Left lung (tissue), 10 donors: ENCODE measurements around the gene KLHL22. TPM values are rescaled to one million over a fixed set of nuclear protein-coding genes. Genes with fewer than 3 reads are reported as not detected.
A peak's percentile ranks its signal among the peaks of the same experiment; 100 is the strongest.
"Not testable (repeated sequence)": the region's sequence is repeated elsewhere in the genome, so short reads cannot be mapped to it uniquely, and the experiment has no call there.

Experiments used
- ATAC-seq: fragments of 200-7000 bp; cut with Tn5 transposase; one replicate; pipeline ENCODE4 v1.9.1; 2020; ENCODE audit warnings: moderate library complexity
- DNase-seq, 4 donors: peaks; one replicate each; pipeline ENCODE4 v3.0.0-alpha.2; 2013 to 2020
- H3K27ac ChIP-seq, 2 donors: fragments of 200-600 bp; sonication (generic) in 1 of 2; one replicate each; pipeline versions ENCODE4 v1.5.0 to v1.8.0; 2020 to 2021
- H3K27me3 ChIP-seq, 2 donors: fragments of 200-600 bp; sonication (generic) in 1 of 2; one replicate each; pipeline versions ENCODE4 v1.5.0 to v1.8.0; 2020 to 2021
- H3K36me3 ChIP-seq, 2 donors: fragments of 200-600 bp; sonication (generic) in 1 of 2; one replicate each; pipeline versions ENCODE4 v1.5.0 to v1.8.0; 2020 to 2021
- H3K4me1 ChIP-seq, 2 donors: fragments of 200-600 bp; one replicate each; pipeline ENCODE4 v1.8.0; 2021
- H3K4me3 ChIP-seq, 2 donors: fragments of 200-600 bp; sonication (generic) in 1 of 2; one replicate each; pipeline versions ENCODE4 v1.5.0 to v1.8.0; 2020 to 2021; ENCODE audit warnings: mild to moderate bottlenecking in 1 of 2
- H3K9me3 ChIP-seq, 2 donors: fragments of 200-600 bp; sonication (generic) in 1 of 2; one replicate each; pipeline versions ENCODE4 v1.5.0 to v1.8.0; 2020 to 2021
- intact Hi-C, 2 donors: fragments of 100-400 bp; cut with DNase I; formaldehyde crosslinking; loops; one replicate each; pipeline versions ENCODE4 v1.11.2 to v1.14.2; 2022
- polyA plus RNA-seq, 6 donors: library from polyadenylated mRNA; unstranded; fragments of 120-200 nt; gene quantifications; one replicate each; pipeline ENCODE4 v1.2.1, GENCODE V29; 2013; ENCODE audit not compliant: insufficient read length in 6 of 6
- total RNA-seq, 2 donors: library from RNA; stranded (reverse); fragmentation: NEBNext Ultra II Directional; extraction: Animal tissue kit (Norgen Biotek cat#: 25700); gene quantifications; one replicate each; pipeline ENCODE4 v1.2.1, GENCODE V29; 2021
- TF ChIP-seq, protein P1 (sequence below), 2 donors: fragments of 200-600 bp; sonication (generic) in 1 of 2; IDR thresholded peaks; one replicate each; pipeline versions ENCODE4 v1.5.0 to v1.8.0; 2021; ENCODE audit warnings: antibody characterized with exemption in 2 of 2
- donor health status: DM: no; HTN: yes; CAD: no.
- donor health status: DM: no; HTN: no; CAD: no.

Gene KLHL22
- total and polyA plus RNA-seq, 8 donors = 22.0 to 38.6 (median 34.1) TPM

- intact Hi-C loops = no loop called here
- Histone ChIP-seq H3K27ac (peak overlapping the region; percentile 94 to 95), H3K4me1 (peaks cover 31 to 42% of the 10 kb centered on the region in 2 donors), H3K4me3 (peak overlapping the region; percentile 75 to 95), H3K36me3 (peaks cover 0 to 5% of the 10 kb centered on the region in 2 donors), H3K27me3 (no peaks in the 10 kb centered on the region), H3K9me3 (no peaks in the 10 kb centered on the region)
- TF ChIP-seq, protein P1, sequence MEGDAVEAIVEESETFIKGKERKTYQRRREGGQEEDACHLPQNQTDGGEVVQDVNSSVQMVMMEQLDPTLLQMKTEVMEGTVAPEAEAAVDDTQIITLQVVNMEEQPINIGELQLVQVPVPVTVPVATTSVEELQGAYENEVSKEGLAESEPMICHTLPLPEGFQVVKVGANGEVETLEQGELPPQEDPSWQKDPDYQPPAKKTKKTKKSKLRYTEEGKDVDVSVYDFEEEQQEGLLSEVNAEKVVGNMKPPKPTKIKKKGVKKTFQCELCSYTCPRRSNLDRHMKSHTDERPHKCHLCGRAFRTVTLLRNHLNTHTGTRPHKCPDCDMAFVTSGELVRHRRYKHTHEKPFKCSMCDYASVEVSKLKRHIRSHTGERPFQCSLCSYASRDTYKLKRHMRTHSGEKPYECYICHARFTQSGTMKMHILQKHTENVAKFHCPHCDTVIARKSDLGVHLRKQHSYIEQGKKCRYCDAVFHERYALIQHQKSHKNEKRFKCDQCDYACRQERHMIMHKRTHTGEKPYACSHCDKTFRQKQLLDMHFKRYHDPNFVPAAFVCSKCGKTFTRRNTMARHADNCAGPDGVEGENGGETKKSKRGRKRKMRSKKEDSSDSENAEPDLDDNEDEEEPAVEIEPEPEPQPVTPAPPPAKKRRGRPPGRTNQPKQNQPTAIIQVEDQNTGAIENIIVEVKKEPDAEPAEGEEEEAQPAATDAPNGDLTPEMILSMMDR (IDR thresholded peaks at IDR 0.05) = no peak
- no peak for DNase-seq
- no peak for ATAC-seq
These were observed 11.1 kb upstream of the KLHL22 start for GRCh38 chr22:20506543-20507252.

GRCh38 chr22:20504293-20504922 is 8.8 kb upstream of the KLHL22 start:
- Histone ChIP-seq H3K36me3 (peaks cover 0 to 15% of the 10 kb centered on the region in 2 donors), H3K4me1 (peaks cover 11 to 19% of the 10 kb centered on the region in 2 donors)
- ATAC-seq, H3K27me3 ChIP-seq, H3K27ac ChIP-seq, intact Hi-C loops, H3K4me3 ChIP-seq, DNase-seq, H3K9me3 ChIP-seq: not testable (repeated sequence)

GRCh38 chr22:20503816-20504215 is 8.2 kb upstream of the KLHL22 start:
- TF ChIP-seq, protein P1 (IDR thresholded peaks at IDR 0.05) = no peak
- Histone ChIP-seq H3K27me3 (no peaks in the 10 kb centered on the region), H3K4me1 (peaks cover 6 to 15% of the 10 kb centered on the region in 2 donors), H3K9me3 (no peaks in the 10 kb centered on the region), H3K36me3 (peaks cover 0 to 15% of the 10 kb centered on the region in 2 donors), H3K27ac (no peak overlapping the region), H3K4me3 (no peak overlapping the region)
- DNase-seq (no peak), ATAC-seq (no peak)
- intact Hi-C loops = no loop called here

DNA sequence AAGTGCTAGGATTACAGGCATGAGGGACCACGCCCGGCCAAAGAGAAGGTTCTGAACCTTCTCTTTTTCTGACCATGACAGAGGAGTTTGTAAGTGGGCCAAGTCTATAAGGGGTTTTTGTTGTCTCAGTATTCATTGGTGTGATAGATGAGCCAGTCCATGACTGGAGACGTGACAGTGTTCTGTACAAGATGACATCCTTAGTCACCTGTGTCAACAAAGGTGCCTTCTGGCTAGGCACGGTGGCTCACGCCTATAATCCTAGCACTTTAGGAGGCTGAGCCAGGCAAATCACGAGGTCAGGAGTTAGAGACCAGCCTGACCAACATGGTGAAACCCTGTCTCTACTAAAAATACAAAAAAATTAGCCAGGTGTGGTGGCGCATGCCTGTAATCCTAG is 4.2 kb upstream of the KLHL22 start:
- ATAC-seq (no peak), DNase-seq (no peak)
- no peaks in the 10 kb centered on the region for H3K27me3 ChIP-seq
- H3K27ac ChIP-seq = no peak overlapping the region
- peaks cover 0 to 15% of the 10 kb centered on the region in 2 donors for H3K36me3 ChIP-seq
- H3K4me1 ChIP-seq = peaks cover 4 to 10% of the 10 kb centered on the region in 2 donors
- TF ChIP-seq, protein P1 (IDR thresholded peaks at IDR 0.05) = no peak
- H3K4me3 ChIP-seq = no peak overlapping the region
- intact Hi-C loops = loop anchor here in 1 of 2 donors (10.0 kb wide), 1 partner anchor 75 kb away; no protein-coding TSS in a partner anchor
- H3K9me3 ChIP-seq = no peaks in the 10 kb centered on the region

GRCh38 chr22:20498913-20499312 is 3.3 kb upstream of the KLHL22 start:
- DNase-seq (no peak), ATAC-seq (no peak)
- Histone ChIP-seq H3K4me3 (no peak overlapping the region), H3K27ac (no peak overlapping the region), H3K4me1 (peaks cover 11 to 19% of the 10 kb centered on the region in 2 donors), H3K27me3 (no peaks in the 10 kb centered on the region), H3K9me3 (no peaks in the 10 kb centered on the region), H3K36me3 (peaks cover 0 to 15% of the 10 kb centered on the region in 2 donors)
- intact Hi-C loops = loop anchor here in 1 of 2 donors (10.0 kb wide), 1 partner anchor 74 kb away; no protein-coding TSS in a partner anchor
- TF ChIP-seq, protein P1 (IDR thresholded peaks at IDR 0.05) = no peak
